Liver (tissue), 9 donors: ENCODE data around the gene LIMS2. TPM values are rescaled to one million over a fixed set of nuclear protein-coding genes. Genes with fewer than 3 reads are reported as not detected.

Experiments
- DNase-seq: peaks from one replicate; pipeline ENCODE4 v3.0.0-alpha.2; 2017; ENCODE audit warnings: low spot score
- H3K27ac ChIP-seq, 2 donors: one replicate each; pipeline ENCODE4 v1.7.0; 2013; ENCODE audit warnings: inconsistent platforms in 2 of 2, low read length in 2 of 2, control low read depth in 1 of 2, low read depth in 1 of 2, mild to moderate bottlenecking in 1 of 2
- H3K27me3 ChIP-seq, 4 donors: one replicate each; pipeline versions ENCODE4 v1.6.1 to v1.7.0; 2013; ENCODE audit warnings: low read length in 3 of 4, inconsistent platforms in 1 of 4, mild to moderate bottlenecking in 1 of 4, moderate library complexity in 1 of 4; ENCODE audit not compliant: control insufficient read depth in 4 of 4, insufficient read depth in 4 of 4
- H3K36me3 ChIP-seq, 4 donors: one replicate each; pipeline versions ENCODE4 v1.6.1 to v1.7.0; 2013; ENCODE audit warnings: low read length in 3 of 4, mild to moderate bottlenecking in 3 of 4, low read depth in 1 of 4, moderate library complexity in 1 of 4; ENCODE audit not compliant: control insufficient read depth in 4 of 4, insufficient read depth in 3 of 4
- H3K4me1 ChIP-seq, 4 donors: one replicate each; pipeline versions ENCODE4 v1.6.1 to v1.7.0; 2013; ENCODE audit warnings: low read length in 3 of 4, mild to moderate bottlenecking in 3 of 4, moderate library complexity in 1 of 4; ENCODE audit not compliant: control insufficient read depth in 4 of 4, insufficient read depth in 4 of 4
- H3K4me3 ChIP-seq, 3 donors: one replicate each; pipeline versions ENCODE4 v1.6.1 to v1.7.0; 2013; ENCODE audit warnings: low read length in 3 of 3, control low read depth in 1 of 3, low read depth in 1 of 3, mild to moderate bottlenecking in 1 of 3
- H3K9ac ChIP-seq, 2 donors: one replicate each; pipeline ENCODE4 v1.7.0; 2013; ENCODE audit warnings: low read length in 2 of 2, mild to moderate bottlenecking in 2 of 2, moderate library complexity in 2 of 2, control low read depth in 1 of 2, low read depth in 1 of 2
- H3K9me3 ChIP-seq, 4 donors: one replicate each; pipeline versions ENCODE4 v1.6.1 to v1.7.0; 2013; ENCODE audit warnings: low read length in 3 of 4; ENCODE audit not compliant: control insufficient read depth in 4 of 4
- FOXA1 ChIP-seq: IDR thresholded peaks from 2 replicates; pipeline ENCODE4 v1.6.1; 2016; ENCODE audit warnings: antibody characterized with exemption
- FOXA2 ChIP-seq: IDR thresholded peaks from 2 replicates; pipeline ENCODE4 v1.6.1; 2016; ENCODE audit warnings: antibody characterized with exemption
- GABPA ChIP-seq, 2 donors: IDR thresholded peaks in 1 of 2; conservative IDR thresholded peaks in 1 of 2; 2 replicates each; pipeline ENCODE4 v1.6.1; 2016; ENCODE audit warnings: antibody characterized with exemption in 2 of 2, mild to moderate bottlenecking in 1 of 2, moderate library complexity in 1 of 2
- HNF4A ChIP-seq, 2 donors: conservative IDR thresholded peaks; 2 replicates each; pipeline ENCODE4 v1.6.1; 2016; ENCODE audit warnings: antibody characterized with exemption in 2 of 2, mild to moderate bottlenecking in 2 of 2
- JUND ChIP-seq, 2 donors: IDR thresholded peaks; 2 replicates each; pipeline ENCODE4 v1.6.1; 2016; ENCODE audit warnings: antibody characterized with exemption in 2 of 2
- RAD21 ChIP-seq, 2 donors: IDR thresholded peaks; 2 replicates each; pipeline ENCODE4 v1.6.1; 2016; ENCODE audit warnings: antibody characterized with exemption in 2 of 2, mild to moderate bottlenecking in 2 of 2
- RXRA ChIP-seq, 2 donors: IDR thresholded peaks; 2 replicates each; pipeline ENCODE4 v1.6.1; 2017 to 2018; ENCODE audit warnings: antibody characterized with exemption in 2 of 2, mild to moderate bottlenecking in 1 of 2
- SP1 ChIP-seq: IDR thresholded peaks from 2 replicates; pipeline ENCODE4 v1.6.1; 2018; ENCODE audit warnings: antibody characterized with exemption, mild to moderate bottlenecking
- TAF1 ChIP-seq: conservative IDR thresholded peaks from 2 replicates; pipeline ENCODE4 v1.6.1; 2016; ENCODE audit warnings: antibody characterized with exemption, mild to moderate bottlenecking
- YY1 ChIP-seq: IDR thresholded peaks from 2 replicates; pipeline ENCODE4 v1.6.1; 2016; ENCODE audit warnings: antibody characterized with exemption, mild to moderate bottlenecking
- WGBS: extraction: QIAGEN DNeasy Blood & Tissue Kit; methylation state at CpG from one replicate; pipeline ENCODE4 v1.1.7; 2013; 5-methylcytosine and 5-hydroxymethylcytosine counted together
- polyA plus RNA-seq, 2 donors: library from polyadenylated mRNA; stranded (reverse) in 1 of 2; unstranded in 1 of 2; fragments of 200-250 nt in 1 of 2; fragments of >200 nt in 1 of 2; fragmentation: Nextera tagmentation in 1 of 2; extraction: Ambion mirVana in 1 of 2; gene quantifications; one replicate each; pipeline versions ENCODE4 v1.2.1 to v1.2.3, GENCODE V29; 2013 to 2015
- total RNA-seq, 2 donors: library from RNA; depleted of rRNA; stranded (reverse); fragments of >200 nt; gene quantifications; one replicate each; pipeline ENCODE4 v1.2.3, GENCODE V29; 2014
- TF ChIP-seq, protein P1 (sequence below): IDR thresholded peaks from 2 replicates; pipeline ENCODE4 v1.6.1; 2016; ENCODE audit warnings: antibody characterized with exemption, mild to moderate bottlenecking
- TF ChIP-seq, protein P2 (sequence below): fragments of 150-350 bp; IDR thresholded peaks from 2 replicates; pipeline ENCODE4 v1.5.1; 2017; ENCODE audit warnings: improper control_type of control experiment, low read depth, low read length; ENCODE audit not compliant: missing input control
- TF ChIP-seq, protein P3 (sequence below): IDR thresholded peaks from 2 replicates; pipeline ENCODE4 v1.6.1; 2016; ENCODE audit warnings: antibody characterized with exemption
- TF ChIP-seq, protein P4 (sequence below): IDR thresholded peaks from 2 replicates; pipeline ENCODE4 v1.6.1; 2016; ENCODE audit warnings: antibody characterized with exemption
- TF ChIP-seq, protein P5 (sequence below): IDR thresholded peaks from 2 replicates; pipeline ENCODE4 v1.6.1; 2016; ENCODE audit warnings: antibody characterized with exemption
- donor health status: healthy.
- donor health status: healthy.
- donor health status: healthy.
- donor health status: healthy.
- donor health status: healthy.

The LIMS2 gene
- total and polyA plus RNA-seq, 4 donors: 1.4 to 17.9 (median 16.1) TPM

DNA sequence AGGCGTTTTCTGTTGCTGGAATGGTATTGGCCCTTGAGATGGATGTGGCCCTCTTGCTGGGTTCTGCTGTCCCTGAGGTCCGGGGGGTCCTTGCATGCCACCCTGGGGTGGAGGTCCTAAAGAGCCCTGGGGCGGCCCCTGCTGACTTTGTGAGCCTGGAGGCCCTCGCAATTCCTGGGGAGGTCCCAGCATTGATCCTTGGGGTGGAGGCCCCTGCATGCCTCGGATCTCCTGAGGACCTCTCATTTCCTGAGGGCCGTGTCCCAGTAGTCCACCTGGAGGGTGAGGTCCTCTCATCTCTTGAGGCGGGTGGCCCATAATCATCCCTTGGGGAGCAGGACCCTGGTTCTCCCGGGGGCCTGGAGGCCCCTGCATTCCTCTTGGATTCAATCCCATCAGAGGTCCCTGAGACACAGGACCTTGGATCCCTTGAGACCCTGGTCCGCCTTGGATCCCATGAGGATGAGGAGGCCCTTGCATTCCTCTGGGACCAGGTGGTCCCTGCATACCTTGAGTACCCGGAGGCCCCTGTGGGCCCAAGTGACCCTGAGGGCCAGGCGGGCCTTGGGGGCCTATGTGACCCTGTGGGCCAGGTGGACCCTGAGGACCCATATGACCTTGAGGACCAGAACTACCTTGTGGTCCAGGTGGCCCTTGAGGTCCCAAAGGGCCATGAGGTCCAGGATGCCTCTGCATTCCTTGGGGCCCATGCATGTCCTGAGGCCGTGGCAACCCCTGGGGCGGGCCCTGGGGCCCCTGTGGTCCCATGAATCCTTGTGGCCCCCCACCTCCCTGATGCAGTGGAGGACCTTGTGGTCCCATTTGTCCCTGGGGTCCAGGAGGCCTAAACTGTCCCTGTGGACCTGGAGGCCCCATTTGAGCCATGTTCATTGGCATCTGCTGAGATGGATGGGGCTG is 44.2 kb upstream of the LIMS2 start (continued):
- TF ChIP-seq, protein P1, sequence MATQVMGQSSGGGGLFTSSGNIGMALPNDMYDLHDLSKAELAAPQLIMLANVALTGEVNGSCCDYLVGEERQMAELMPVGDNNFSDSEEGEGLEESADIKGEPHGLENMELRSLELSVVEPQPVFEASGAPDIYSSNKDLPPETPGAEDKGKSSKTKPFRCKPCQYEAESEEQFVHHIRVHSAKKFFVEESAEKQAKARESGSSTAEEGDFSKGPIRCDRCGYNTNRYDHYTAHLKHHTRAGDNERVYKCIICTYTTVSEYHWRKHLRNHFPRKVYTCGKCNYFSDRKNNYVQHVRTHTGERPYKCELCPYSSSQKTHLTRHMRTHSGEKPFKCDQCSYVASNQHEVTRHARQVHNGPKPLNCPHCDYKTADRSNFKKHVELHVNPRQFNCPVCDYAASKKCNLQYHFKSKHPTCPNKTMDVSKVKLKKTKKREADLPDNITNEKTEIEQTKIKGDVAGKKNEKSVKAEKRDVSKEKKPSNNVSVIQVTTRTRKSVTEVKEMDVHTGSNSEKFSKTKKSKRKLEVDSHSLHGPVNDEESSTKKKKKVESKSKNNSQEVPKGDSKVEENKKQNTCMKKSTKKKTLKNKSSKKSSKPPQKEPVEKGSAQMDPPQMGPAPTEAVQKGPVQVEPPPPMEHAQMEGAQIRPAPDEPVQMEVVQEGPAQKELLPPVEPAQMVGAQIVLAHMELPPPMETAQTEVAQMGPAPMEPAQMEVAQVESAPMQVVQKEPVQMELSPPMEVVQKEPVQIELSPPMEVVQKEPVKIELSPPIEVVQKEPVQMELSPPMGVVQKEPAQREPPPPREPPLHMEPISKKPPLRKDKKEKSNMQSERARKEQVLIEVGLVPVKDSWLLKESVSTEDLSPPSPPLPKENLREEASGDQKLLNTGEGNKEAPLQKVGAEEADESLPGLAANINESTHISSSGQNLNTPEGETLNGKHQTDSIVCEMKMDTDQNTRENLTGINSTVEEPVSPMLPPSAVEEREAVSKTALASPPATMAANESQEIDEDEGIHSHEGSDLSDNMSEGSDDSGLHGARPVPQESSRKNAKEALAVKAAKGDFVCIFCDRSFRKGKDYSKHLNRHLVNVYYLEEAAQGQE: no peak

DNA sequence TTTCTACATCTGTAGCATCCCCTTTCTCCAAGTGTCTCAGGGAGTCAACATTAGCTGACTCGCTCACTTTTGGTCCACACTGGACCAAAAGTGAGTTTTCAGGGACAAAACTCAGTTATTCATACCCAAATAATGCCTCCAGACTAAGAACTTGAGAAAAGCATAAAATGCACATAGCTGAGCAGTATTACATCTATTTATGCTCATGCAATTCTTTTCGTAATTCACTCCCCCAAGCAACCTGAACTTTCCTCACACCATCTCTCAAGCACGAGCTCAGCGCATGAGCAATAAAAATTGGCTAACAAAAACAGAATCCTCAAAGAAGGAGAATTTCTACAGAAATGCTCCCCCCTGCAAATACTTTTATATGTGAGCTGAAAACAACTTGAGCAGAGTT is 42.9 kb upstream of the LIMS2 start:
- Histone ChIP-seq H3K36me3 (peaks cover 12 to 42% (median 30%) of the 10 kb centered on the region in 4 donors), H3K9ac (no peak overlapping the region), H3K4me1 (no peaks in the 10 kb centered on the region), H3K27ac (no peak overlapping the region), H3K4me3 (no peak overlapping the region), H3K9me3 (no peaks in the 10 kb centered on the region), H3K27me3 (no peaks in the 10 kb centered on the region)
- no peak for DNase-seq
- WGBS: 94% methylated on average over 4 of the region's 4 CpGs
- TF ChIP-seq, protein P2, sequence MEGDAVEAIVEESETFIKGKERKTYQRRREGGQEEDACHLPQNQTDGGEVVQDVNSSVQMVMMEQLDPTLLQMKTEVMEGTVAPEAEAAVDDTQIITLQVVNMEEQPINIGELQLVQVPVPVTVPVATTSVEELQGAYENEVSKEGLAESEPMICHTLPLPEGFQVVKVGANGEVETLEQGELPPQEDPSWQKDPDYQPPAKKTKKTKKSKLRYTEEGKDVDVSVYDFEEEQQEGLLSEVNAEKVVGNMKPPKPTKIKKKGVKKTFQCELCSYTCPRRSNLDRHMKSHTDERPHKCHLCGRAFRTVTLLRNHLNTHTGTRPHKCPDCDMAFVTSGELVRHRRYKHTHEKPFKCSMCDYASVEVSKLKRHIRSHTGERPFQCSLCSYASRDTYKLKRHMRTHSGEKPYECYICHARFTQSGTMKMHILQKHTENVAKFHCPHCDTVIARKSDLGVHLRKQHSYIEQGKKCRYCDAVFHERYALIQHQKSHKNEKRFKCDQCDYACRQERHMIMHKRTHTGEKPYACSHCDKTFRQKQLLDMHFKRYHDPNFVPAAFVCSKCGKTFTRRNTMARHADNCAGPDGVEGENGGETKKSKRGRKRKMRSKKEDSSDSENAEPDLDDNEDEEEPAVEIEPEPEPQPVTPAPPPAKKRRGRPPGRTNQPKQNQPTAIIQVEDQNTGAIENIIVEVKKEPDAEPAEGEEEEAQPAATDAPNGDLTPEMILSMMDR: no peak
- TF ChIP-seq YY1 (no peak), FOXA1 (no peak), RXRA (IDR thresholded peaks at IDR 0.05) (no peak)
- TF ChIP-seq, protein P3, sequence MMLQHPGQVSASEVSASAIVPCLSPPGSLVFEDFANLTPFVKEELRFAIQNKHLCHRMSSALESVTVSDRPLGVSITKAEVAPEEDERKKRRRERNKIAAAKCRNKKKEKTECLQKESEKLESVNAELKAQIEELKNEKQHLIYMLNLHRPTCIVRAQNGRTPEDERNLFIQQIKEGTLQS: no peak
- TF ChIP-seq, protein P4, sequence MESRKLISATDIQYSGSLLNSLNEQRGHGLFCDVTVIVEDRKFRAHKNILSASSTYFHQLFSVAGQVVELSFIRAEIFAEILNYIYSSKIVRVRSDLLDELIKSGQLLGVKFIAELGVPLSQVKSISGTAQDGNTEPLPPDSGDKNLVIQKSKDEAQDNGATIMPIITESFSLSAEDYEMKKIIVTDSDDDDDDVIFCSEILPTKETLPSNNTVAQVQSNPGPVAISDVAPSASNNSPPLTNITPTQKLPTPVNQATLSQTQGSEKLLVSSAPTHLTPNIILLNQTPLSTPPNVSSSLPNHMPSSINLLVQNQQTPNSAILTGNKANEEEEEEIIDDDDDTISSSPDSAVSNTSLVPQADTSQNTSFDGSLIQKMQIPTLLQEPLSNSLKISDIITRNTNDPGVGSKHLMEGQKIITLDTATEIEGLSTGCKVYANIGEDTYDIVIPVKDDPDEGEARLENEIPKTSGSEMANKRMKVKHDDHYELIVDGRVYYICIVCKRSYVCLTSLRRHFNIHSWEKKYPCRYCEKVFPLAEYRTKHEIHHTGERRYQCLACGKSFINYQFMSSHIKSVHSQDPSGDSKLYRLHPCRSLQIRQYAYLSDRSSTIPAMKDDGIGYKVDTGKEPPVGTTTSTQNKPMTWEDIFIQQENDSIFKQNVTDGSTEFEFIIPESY: no peak

DNA sequence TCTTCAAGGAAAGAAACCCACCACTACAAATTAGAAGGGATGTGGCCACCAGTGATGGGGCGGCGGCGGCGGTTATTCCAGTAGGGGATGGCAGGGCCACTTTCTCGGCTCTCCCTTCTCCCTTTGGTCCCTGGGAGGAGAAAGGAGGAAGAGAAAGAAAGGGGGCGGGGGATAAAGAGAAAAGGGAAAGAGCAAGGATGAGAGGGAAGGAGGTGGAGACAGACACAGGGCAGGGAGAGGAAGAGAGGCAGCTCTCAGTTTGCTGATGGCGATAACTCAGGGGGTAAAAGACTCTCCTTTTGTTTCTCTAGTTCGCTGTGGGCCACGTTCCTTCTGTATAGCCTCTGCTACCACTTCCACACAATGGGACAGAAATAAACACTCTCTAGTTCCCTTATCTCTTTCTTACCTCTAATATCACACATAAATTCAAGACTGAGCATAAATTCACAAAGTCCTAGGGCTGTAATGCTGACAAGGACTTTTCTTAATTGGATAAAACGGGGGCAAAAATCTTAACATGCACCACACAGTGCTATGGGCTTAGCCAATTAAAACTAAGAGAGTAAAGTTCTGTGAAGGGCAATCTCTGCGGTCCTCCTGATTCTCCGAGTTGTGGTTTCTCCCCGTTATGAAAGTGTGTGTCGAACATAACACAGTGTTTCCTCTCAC is 40.6 kb upstream of the LIMS2 start:
- Histone ChIP-seq H3K36me3 (peaks cover 7 to 25% (median 17%) of the 10 kb centered on the region in 4 donors), H3K27me3 (no peaks in the 10 kb centered on the region), H3K4me1 (no peaks in the 10 kb centered on the region), H3K27ac (no peak overlapping the region), H3K9me3 (no peaks in the 10 kb centered on the region), H3K4me3 (no peak overlapping the region), H3K9ac (no peak overlapping the region)
- no peak for DNase-seq
- TF ChIP-seq, protein P4: no peak
- TF ChIP-seq JUND (IDR thresholded peaks at IDR 0.05) (no peak), TAF1 (no peak), RAD21 (IDR thresholded peaks at IDR 0.05) (no peak), HNF4A (conservative IDR thresholded peaks at IDR 0.05) (no peak), SP1 (no peak), FOXA2 (no peak), GABPA (IDR thresholded peaks at IDR 0.05 in 1 of 2, conservative IDR thresholded peaks at IDR 0.05 in 1 of 2) (no peak), YY1 (no peak), FOXA1 (no peak)
- TF ChIP-seq, protein P3: no peak
- TF ChIP-seq, protein P5, sequence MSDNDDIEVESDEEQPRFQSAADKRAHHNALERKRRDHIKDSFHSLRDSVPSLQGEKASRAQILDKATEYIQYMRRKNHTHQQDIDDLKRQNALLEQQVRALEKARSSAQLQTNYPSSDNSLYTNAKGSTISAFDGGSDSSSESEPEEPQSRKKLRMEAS: no peak
- 96% methylated on average over 14 of the region's 14 CpGs for WGBS
